HCT116 (cell line): Measurements from ENCODE around the gene RHOBTB1. TPM values are rescaled to one million over a fixed set of nuclear protein-coding genes. Genes with fewer than 3 reads are reported as not detected.

Experiments used
- ATAC-seq: fragments of 200-7000 bp; cut with Tn5 transposase; 2 replicates; pipeline ENCODE4 v1.9.1; 2020; ENCODE audit warnings: mild to moderate bottlenecking, moderate library complexity
- BruUV-seq: library from RNA; stranded (reverse); fragments of 400-500 nt; replicated peaks from 2 replicates; lab custom pipeline; 2021; lab: Mats Ljungman, UMichigan
- CTCF ChIA-PET: fragments of 300-600 bp; sonication (Branson Sonifier 250); formaldehyde crosslinking; loops from one replicate; lab custom pipeline; 2021; ENCODE audit warnings: antibody characterized with exemption; lab: Charles Lee
- POLR2A ChIA-PET: fragments of 300-600, 350-600 bp; sonication (Branson Sonifier 250); formaldehyde crosslinking; loops from one replicate; lab custom pipeline; 2021; ENCODE audit warnings: antibody characterized with exemption; lab: Charles Lee
- RAD21 ChIA-PET, 2 experiments: fragments of 300-600 bp; sonication (Branson Sonifier 250); formaldehyde crosslinking; loops; one replicate each; lab custom pipeline; 2023; ENCODE audit warnings: low total read pairs in 2 of 2; ENCODE audit not compliant: uncharacterized antibody in 2 of 2, unreplicated experiment in 2 of 2, low non-redundant PET in 1 of 2; lab: Charles Lee
- DNase-seq: peaks from one replicate; pipeline ENCODE4 v3.0.0-alpha.2; 2010; ENCODE audit warnings: low read depth, low spot score
- H2AFZ ChIP-seq: fragments of 200-600 bp; shearing (Covaris generic), sonication (generic); 2 replicates; pipeline ENCODE4 v1.6.1; 2017; ENCODE audit warnings: low read depth, mixed run types, mixed read lengths, antibody characterized with exemption, low read length; ENCODE audit not compliant: poor library complexity, severe bottlenecking
- H3K27ac ChIP-seq: 2 replicates; pipeline ENCODE4 v1.5.1; 2012; ENCODE audit warnings: low read depth, low read length
- H3K27me3 ChIP-seq: fragments of 200-600 bp; sonication (generic); 2 replicates; pipeline ENCODE4 v1.6.1; 2016; ENCODE audit warnings: mixed run types, low read length, mixed read lengths; ENCODE audit not compliant: insufficient read depth
- H3K36me3 ChIP-seq, 2 experiments: fragments of 200-500 bp in 1 of 2; fragments of 200-600 bp in 1 of 2; sonication (Bioruptor generic) in 1 of 2; sonication (generic) in 1 of 2; 2 replicates each; pipeline versions ENCODE4 v1.5.1 to v1.6.1; 2014 to 2016; ENCODE audit warnings: low read length in 2 of 2, inconsistent platforms in 1 of 2, mixed read lengths in 1 of 2, mixed run types in 1 of 2; ENCODE audit not compliant: insufficient read depth in 2 of 2, control insufficient read depth in 1 of 2
- H3K4me1 ChIP-seq, 2 experiments: fragments of 200-600 bp in 1 of 2; sonication (generic) in 1 of 2; 2 replicates each; pipeline versions ENCODE4 v1.5.1 to v1.6.1; 2012 to 2017; ENCODE audit warnings: low read length in 2 of 2, inconsistent platforms in 1 of 2, mild to moderate bottlenecking in 1 of 2, mixed read lengths in 1 of 2, mixed run types in 1 of 2, moderate library complexity in 1 of 2; ENCODE audit not compliant: insufficient read depth in 2 of 2, control insufficient read depth in 1 of 2
- H3K4me2 ChIP-seq: fragments of 200-600 bp; sonication (generic); 2 replicates; pipeline ENCODE4 v1.6.1; 2017; ENCODE audit warnings: mixed run types, low read length, mixed read lengths
- H3K4me3 ChIP-seq, 2 experiments: fragments of 200-600 bp in 1 of 2; sonication (generic) in 1 of 2; replicated peaks in 1 of 2; 2 replicates each; pipeline ENCODE4 v1.5.1; 2011 to 2016; ENCODE audit warnings: low read length in 2 of 2, control low read depth in 1 of 2, low read depth in 1 of 2, mild to moderate bottlenecking in 1 of 2, mixed read lengths in 1 of 2, mixed run types in 1 of 2
- H3K79me2 ChIP-seq: fragments of 200-600 bp; sonication (generic); 2 replicates; pipeline ENCODE4 v1.6.1; 2017; ENCODE audit warnings: mild to moderate bottlenecking, mixed run types, low read length, moderate library complexity, mixed read lengths; ENCODE audit not compliant: insufficient read depth
- H3K9ac ChIP-seq: fragments of 200-600 bp; sonication (generic); 2 replicates; pipeline ENCODE4 v1.6.1; 2016; ENCODE audit warnings: low read length, mixed read lengths
- H3K9me2 ChIP-seq: fragments of 200-600 bp; sonication (generic), shearing (Covaris generic); 2 replicates; pipeline ENCODE4 v1.6.1; 2017; ENCODE audit warnings: mixed run types, mild to moderate bottlenecking, moderate library complexity; ENCODE audit not compliant: insufficient read depth
- H3K9me3 ChIP-seq, 2 experiments: fragments of 200-500 bp in 1 of 2; fragments of 200-600 bp in 1 of 2; sonication (Bioruptor generic) in 1 of 2; sonication (generic) in 1 of 2; 2 replicates each; pipeline ENCODE4 v1.6.1; 2014 to 2017; ENCODE audit warnings: low read length in 2 of 2, mixed read lengths in 2 of 2, inconsistent platforms in 1 of 2, low read depth in 1 of 2, mild to moderate bottlenecking in 1 of 2, mixed run types in 1 of 2, moderate library complexity in 1 of 2; ENCODE audit not compliant: control insufficient read depth in 1 of 2, insufficient read depth in 1 of 2
- H4K20me1 ChIP-seq: fragments of 200-600 bp; sonication (generic), shearing (Covaris generic); 2 replicates; pipeline ENCODE4 v1.6.1; 2017; ENCODE audit warnings: mixed run types, mild to moderate bottlenecking, moderate library complexity; ENCODE audit not compliant: insufficient read depth
- CEBPB ChIP-seq: IDR thresholded peaks from 2 replicates; pipeline ENCODE4 v1.6.1; 2012; ENCODE audit warnings: low read depth
- CTCF ChIP-seq, 3 experiments: fragments of 200-600 bp in 1 of 3; sonication (generic) in 1 of 3; IDR thresholded peaks in 2 of 3; conservative IDR thresholded peaks in 1 of 3; 2 replicates each; pipeline ENCODE4 v1.5.1; 2012 to 2017; ENCODE audit warnings: low read depth in 2 of 3, low read length in 2 of 3, antibody characterized with exemption in 1 of 3, borderline replicate concordance in 1 of 3, control low read depth in 1 of 3, mild to moderate bottlenecking in 1 of 3, mixed read lengths in 1 of 3, mixed run types in 1 of 3, moderate library complexity in 1 of 3; ENCODE audit not compliant: insufficient read depth in 1 of 3
- EZH2 ChIP-seq: fragments of 200-600 bp; sonication (generic); IDR thresholded peaks from 2 replicates; pipeline ENCODE4 v1.6.1; 2017; ENCODE audit warnings: antibody characterized with exemption, mixed run types
- FOSL1 ChIP-seq: IDR thresholded peaks from 2 replicates; pipeline ENCODE4 v1.6.1; 2012; ENCODE audit warnings: low read depth
- JUND ChIP-seq: IDR thresholded peaks from 2 replicates; pipeline ENCODE4 v1.6.1; 2012
- RAD21 ChIP-seq: IDR thresholded peaks from 2 replicates; pipeline ENCODE4 v1.6.1; 2012; ENCODE audit warnings: low read depth, mild to moderate bottlenecking
- REST ChIP-seq: IDR thresholded peaks from 2 replicates; pipeline ENCODE4 v1.6.1; 2012; ENCODE audit warnings: low read depth
- SIN3A ChIP-seq: IDR thresholded peaks from 2 replicates; pipeline ENCODE4 v1.6.1; 2012; ENCODE audit warnings: low read depth
- SP1 ChIP-seq: IDR thresholded peaks from 2 replicates; pipeline ENCODE4 v1.6.1; 2012; ENCODE audit warnings: low read depth
- SRF ChIP-seq: IDR thresholded peaks from 2 replicates; pipeline ENCODE4 v1.6.1; 2012; ENCODE audit warnings: low read depth
- ZFX ChIP-seq: fragments of 450-650 bp; IDR thresholded peaks from 2 replicates; pipeline ENCODE4 v1.6.1; 2017
- ZNF274 ChIP-seq: fragments of 200-500 bp; sonication (Bioruptor generic); IDR thresholded peaks from 2 replicates; pipeline ENCODE4 v1.6.1; 2014; ENCODE audit warnings: mild to moderate bottlenecking, low read depth, low read length, inconsistent platforms
- intact Hi-C: fragments of 100-400 bp; cut with micrococcal nuclease; formaldehyde crosslinking; loops from 2 replicates; pipeline ENCODE4 v1.10.0; 2022
- total RNA-seq: library from RNA; stranded (reverse); gene quantifications from one replicate; pipeline ENCODE4 v1.2.1, GENCODE V29; 2021; ENCODE audit not compliant: unreplicated experiment
- TF ChIP-seq, protein P1 (sequence below): IDR thresholded peaks from 2 replicates; pipeline ENCODE4 v1.6.1; 2012

Gene RHOBTB1
- total RNA-seq, 1 experiment from 2014 or later, result 1.6 TPM

GRCh38 chr10:60964257-60965235, 20.6 kb upstream of the RHOBTB1 start:
- peak; percentile 73 for DNase-seq
- Histone ChIP-seq H3K4me1 (peaks cover 0 to 24% of the 10 kb centered on the region in 2 experiments; a peak in 3 of 4 replicates), H3K36me3 (no peaks in the 10 kb centered on the region), H2AFZ (peak overlapping the region; percentile 98), H3K4me2 (peak overlapping the region; percentile 62), H3K27ac (no peak overlapping the region), H3K9me3 (no peaks in the 10 kb centered on the region), H3K79me2 (no peaks in the 10 kb centered on the region), H3K9me2 (no peaks in the 10 kb centered on the region), H4K20me1 (no peaks in the 10 kb centered on the region), H3K9ac (no peak overlapping the region), H3K4me3 (peak overlapping the region in 1 of 2 experiments; percentile 5; a peak in 1 of 4 replicates), H3K27me3 (no peaks in the 10 kb centered on the region)
- no TSS peak for BruUV-seq
- ChIA-PET CTCF (interaction anchor here (0.7 to 1.7 kb wide), 11 partner anchors 10 to 149 kb away, joined by 3 to 12 read pairs (median 4); no protein-coding TSS in a partner anchor), RAD21 (interaction anchor here in 1 of 2 experiments (0.9 kb wide), 1 partner anchor 319 kb away, joined by 3 read pairs; no protein-coding TSS in a partner anchor), POLR2A (no interaction called here)
- peak; percentile 87 for ATAC-seq
- TF ChIP-seq FOSL1 (peak; percentile 97), SIN3A (no peak), SP1 (peak; percentile 52), EZH2 (no peak), ZNF274 (no peak), JUND (peak; percentile 74), RAD21 (peak; percentile 76), REST (no peak), CTCF (IDR thresholded peaks at IDR 0.05 in 2 of 3, conservative IDR thresholded peaks at IDR 0.05 in 1 of 3; ENCODE audit: borderline replicate concordance in 1 of 3, insufficient read depth in 1 of 3, low read depth in 2 of 3, low read length in 2 of 3) (peak; percentile 76 to 84 (median 77); a peak in 5 of 6 replicates), ZFX (no peak), SRF (peak; percentile 65), CEBPB (peak; percentile 30; the same call in 1 of the 2 replicates)
- TF ChIP-seq, protein P1, sequence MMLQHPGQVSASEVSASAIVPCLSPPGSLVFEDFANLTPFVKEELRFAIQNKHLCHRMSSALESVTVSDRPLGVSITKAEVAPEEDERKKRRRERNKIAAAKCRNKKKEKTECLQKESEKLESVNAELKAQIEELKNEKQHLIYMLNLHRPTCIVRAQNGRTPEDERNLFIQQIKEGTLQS, result no peak
- intact Hi-C loops, result loop anchor here (2.0 to 10.0 kb wide), 2 partner anchors 148 to 530 kb away; no protein-coding TSS in a partner anchor
